OCI-LY1 (cell line): ENCODE measurements around the gene ACADL.

Experiments
- EZH2 ChIP-seq: fragments of 200-600 bp; sonication (generic), shearing (Covaris generic); IDR thresholded peaks from 2 replicates; pipeline ENCODE4 v1.8.0; 2017; ENCODE audit warnings: borderline replicate concordance, mixed run types, mild to moderate bottlenecking, antibody characterized with exemption, low read length, moderate library complexity, mixed read lengths
- TF ChIP-seq, protein P1 (sequence below): fragments of 200-600 bp; sonication (generic), shearing (Covaris generic); IDR thresholded peaks from 2 replicates; pipeline ENCODE4 v1.5.1; 2017; ENCODE audit warnings: mild to moderate bottlenecking, antibody characterized with exemption, low read length, moderate library complexity, mixed read lengths

GRCh38 chr2:210226223-210226622, 976 bp upstream of the ACADL start:
- TF ChIP-seq, protein P1, sequence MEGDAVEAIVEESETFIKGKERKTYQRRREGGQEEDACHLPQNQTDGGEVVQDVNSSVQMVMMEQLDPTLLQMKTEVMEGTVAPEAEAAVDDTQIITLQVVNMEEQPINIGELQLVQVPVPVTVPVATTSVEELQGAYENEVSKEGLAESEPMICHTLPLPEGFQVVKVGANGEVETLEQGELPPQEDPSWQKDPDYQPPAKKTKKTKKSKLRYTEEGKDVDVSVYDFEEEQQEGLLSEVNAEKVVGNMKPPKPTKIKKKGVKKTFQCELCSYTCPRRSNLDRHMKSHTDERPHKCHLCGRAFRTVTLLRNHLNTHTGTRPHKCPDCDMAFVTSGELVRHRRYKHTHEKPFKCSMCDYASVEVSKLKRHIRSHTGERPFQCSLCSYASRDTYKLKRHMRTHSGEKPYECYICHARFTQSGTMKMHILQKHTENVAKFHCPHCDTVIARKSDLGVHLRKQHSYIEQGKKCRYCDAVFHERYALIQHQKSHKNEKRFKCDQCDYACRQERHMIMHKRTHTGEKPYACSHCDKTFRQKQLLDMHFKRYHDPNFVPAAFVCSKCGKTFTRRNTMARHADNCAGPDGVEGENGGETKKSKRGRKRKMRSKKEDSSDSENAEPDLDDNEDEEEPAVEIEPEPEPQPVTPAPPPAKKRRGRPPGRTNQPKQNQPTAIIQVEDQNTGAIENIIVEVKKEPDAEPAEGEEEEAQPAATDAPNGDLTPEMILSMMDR, result no peak
- TF ChIP-seq EZH2, result no peak
